Measurements from ENCODE around the gene TUBB2B.
"Not testable (repeated sequence)": the region's sequence is repeated elsewhere in the genome, so short reads cannot be mapped to it uniquely, and the experiment has no call there.

The TUBB2B gene

DNA sequence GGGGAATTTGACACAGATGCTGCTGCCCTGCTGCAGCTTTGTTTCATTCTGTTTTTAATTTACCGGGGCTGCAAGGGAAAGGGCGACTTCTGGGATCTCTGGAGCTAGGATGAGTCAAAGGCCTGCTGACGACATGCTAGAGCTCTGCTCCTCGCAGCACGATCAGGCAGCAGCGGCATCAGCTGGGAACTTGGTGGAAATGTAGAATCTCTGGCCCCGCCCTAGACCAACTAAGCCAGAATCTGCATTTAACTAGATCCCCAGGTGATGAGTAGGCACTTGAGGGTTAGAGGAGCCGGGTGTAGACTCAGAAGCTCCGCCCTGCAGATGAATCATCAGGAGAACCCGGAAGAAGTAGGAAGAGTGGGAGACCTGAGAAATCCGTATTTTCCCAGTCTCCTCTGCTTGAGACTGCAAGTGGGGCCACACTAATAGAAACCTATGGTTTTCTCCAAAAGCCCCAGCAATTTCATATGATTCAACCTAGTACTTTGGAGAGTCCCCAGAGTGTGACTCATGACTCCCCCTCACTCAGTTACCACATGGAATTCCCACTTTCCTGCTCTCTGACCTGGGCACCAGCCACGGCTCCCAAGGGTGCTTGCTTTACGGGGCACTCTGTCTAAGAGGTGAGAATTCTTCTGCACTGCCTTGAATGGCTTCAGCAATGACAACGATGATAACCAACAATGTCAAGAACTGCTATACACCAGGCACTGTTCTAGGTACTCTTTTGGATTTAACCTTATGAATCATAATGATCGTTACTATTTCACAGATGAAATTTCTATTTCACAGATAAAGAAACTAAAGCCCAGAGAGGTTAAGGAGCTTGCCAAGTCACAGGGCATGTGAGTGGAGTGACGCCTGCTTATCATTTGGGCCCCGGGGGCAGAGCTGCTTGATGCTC, 18.1 kb downstream of the TUBB2B start:
- no peak for FAIRE-seq

DNA sequence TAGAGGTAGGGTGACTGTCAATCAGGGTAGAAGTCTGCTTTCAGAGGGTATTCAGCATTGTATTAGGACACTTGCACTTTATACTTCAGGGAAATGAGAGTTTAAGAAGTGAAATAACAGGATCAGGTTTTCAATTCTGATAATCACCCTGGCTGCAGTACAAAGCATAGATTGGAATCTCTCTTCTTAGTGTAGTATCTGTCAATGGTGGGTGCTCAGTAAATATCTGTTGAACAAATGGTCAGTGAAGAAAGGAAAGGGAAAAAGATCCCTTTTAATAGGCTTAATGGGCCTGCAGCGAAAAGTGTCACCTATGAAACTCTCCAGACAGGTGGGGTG, 18.7 kb downstream of the TUBB2B start:
- no peak for FAIRE-seq

DNA sequence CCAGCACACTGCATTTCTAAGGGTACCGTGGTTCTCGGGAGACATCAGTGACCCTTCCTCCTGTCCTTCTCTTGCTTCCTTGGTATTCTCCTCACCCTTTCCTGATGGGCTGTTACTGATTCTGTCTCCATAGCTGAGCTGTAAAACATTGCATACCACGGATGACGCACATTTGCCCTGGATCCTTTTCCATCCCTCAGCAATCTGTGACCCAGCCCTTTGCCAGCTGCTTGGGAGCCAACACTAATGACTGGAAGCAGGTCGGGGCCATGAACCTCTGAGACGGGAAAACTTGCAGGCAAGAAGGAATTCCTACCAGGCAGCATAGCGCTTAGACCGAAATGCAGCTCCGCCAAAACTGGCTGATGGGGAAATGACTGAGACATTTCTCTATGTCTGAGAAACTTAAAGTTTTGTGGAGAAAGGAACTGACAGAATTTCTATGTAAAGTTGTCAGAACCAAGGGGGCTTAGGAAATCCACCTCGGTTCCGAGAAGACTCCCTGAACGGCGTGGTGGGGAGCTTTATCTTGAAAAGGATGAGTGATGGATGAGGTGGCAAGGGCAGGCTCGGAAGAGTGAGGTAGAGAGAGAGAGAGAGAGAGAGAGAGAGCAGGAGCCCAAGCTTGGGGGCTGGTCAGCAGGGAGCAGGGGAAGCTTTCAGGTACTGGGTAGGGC, 19.2 kb downstream of the TUBB2B start:
- FAIRE-seq = no peak

DNA sequence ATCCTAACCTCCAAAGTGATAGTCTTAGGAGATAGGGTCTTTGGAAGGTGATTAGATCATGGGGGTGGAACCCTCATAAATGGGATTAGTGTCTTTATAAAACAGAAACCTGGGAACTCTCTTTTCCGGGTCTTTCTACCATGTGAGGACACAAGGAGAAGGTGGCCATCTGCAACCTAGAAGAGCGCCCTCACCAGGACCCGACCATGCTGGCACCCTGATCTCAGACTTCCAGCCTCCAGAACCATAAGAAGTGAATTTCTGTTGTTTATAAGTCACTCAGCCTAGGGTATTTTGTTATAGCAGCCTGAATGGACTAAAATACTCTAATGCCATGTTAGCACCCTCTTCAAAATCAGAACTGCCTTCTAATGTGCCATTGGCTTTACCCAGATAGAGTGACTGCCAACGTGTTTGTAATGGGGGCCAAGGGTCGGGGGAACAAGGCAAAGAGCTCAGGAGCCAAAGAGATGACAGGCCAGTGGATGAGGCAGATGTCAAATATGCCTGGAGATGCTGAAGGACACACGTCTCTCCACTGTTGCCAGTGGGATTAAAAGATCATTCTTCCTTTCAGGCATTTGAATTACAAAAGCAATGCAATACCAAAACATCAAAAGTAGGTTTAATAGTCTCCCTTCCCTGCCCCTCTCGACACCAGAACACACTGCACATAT, 21.0 kb downstream of the TUBB2B start:
- FAIRE-seq = no peak

DNA sequence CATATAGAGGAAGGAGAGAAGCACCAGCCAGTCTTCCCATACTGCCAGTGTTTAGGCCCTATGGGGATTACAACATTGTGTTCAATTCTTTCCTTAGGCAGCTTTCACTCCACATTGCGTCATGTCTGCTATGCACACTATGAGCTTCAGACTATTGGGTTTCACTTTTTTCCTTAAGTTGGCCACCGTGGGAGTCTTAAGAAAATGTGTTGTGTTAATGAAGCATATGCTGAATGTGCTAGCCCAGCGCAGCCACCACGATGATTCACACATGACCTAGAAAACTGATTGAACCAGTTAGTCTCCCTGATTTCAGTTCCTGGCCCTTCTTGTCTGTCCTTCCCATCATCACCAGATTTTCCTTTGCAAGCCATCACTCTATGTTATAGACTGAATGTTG, 21.5 kb downstream of the TUBB2B start:
- FAIRE-seq = no peak

DNA sequence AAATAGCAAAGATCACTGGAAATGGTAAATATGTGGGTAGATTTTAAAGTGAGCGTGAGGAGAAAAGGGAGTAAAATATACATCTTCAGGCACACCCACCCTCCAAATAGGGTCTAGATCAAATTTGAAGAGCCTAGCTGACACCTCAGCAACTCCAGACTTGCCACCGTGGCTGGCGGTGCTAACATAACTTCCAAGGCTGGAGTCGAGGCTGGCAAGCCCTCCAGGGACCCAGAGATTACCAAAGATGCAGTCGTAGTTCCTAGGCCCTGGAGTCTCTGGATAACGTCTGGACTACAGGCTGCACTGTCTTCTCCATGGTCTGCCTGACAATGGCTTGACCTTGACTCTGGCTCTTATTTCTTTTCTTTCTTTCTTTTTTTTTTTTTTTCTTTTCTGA, 22.5 kb downstream of the TUBB2B start:
- FAIRE-seq = no peak

DNA sequence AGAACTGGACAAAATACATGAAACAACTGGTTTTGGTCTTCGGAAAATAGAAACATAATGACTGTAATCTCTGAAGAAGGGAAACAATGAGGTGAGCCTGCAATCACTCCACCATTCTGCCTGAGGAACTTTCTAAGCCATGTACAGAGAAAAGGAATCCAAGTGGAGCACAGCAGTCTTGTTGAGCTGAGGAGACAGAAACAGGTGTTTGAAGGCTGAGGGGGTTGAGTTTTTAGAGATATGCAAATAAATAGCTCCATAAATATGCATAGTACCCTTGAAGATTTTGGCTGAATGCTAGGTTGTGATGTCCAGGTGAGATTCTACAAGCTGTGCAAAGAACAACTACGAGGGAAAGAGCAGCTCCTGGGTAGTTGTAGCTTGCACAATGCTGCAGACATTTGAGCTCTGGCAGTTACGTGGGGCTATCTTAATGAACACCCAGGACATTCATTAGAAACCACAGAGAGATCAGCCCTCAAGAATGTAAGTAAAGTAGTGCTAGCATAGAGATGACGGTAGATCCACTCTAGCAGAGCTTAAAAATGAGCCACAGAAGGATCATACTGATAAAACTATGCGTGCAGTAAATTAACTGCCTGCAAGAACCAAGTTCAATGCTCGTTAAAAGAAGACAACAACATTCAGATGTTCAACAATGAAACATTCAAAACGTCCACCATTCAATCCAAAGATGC, 24.3 kb downstream of the TUBB2B start:
- no peak for FAIRE-seq

DNA sequence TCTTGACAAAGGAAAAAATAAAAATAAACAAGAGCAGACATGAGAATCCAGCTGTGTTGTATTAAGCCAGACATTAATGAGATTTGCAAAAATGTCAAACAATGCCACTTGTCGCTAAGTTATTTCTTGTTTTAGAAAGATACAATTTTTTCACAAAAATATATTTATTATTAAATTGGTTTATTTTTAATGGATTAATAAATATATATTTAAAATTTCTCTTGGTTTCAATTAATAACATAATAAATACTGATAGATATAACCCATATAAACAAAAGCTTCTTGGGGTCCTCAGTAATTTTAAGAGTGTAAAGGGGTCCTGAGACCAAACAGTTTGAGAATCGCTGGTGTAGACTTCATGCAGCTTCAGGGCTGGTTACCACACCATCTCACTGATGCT, 26.1 kb downstream of the TUBB2B start:
- no peak for FAIRE-seq

DNA sequence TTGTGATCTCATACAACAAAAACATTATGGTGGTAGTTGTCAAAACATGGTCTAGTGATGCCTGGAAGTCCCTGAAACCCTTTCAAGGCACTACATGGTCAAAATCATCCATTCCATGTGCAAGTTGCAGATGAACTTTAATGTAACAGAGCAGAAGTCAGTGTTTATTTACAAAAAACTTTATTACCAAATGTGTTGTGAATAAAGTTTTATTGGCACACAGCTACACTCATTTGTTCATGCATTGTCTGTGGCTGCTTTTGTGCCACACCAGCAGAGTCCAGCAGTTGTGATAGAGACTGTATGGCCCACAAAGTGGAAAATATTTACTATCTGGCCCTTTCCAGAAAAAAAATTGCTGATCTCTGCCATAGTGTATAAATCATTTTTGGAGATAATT, 26.8 kb downstream of the TUBB2B start:
- FAIRE-seq = no peak

DNA sequence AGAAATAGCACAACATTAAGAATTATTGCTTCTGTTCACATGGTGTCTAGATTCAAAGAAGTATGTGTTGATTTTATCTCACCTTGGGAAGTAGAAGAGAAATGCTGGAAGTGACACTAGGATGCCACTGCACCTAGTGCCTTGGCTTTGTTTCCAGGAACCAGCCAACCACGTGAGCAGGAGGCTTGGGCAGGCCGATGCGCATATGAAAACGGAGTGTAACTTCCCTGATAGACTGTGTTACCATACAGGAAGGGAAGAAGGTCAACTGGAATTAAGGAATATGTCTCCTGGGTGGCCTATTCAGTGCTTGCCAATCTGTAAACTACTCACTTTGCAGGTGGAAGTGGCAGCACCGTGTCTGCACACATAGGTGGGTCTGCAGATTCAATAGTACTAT, 28.1 kb downstream of the TUBB2B start:
- FAIRE-seq = no peak

DNA sequence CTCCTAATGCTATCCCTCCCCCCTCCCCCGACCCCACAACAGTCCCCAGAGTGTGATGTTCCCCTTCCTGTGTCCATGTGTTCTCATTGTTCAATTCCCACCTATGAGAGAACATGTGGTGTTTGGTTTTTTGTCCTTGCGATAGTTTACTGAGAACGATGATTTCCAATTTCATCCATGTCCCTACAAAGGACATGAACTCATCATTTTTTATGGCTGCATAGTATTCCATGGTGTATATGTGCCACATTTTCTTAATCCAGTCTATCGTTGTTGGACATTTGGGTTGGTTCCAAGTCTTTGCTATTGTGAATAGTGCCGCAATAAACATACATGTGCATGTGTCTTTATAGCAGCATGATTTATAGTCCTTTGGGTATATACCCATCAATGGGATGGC, 29.7 kb downstream of the TUBB2B start:
- not testable (repeated sequence) for FAIRE-seq

DNA sequence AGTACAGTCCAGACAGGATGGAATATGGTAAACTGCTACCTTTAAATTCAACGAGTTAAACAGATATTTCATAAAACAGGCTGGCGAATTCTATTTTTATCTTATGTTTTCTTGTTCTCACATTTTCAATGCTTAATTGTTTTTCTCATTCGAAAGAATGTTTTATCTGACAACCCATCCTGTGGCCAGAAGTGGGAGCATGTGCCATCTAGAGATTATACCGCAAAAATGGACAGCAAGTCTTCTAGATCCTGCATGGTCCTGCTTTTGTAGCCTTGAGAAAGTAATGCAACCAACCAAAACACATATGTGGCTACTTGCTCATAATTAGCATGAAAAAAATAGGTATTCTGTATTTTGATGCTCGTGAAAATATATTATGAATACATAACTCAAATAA, 30.7 kb downstream of the TUBB2B start:
- no peak for FAIRE-seq

DNA sequence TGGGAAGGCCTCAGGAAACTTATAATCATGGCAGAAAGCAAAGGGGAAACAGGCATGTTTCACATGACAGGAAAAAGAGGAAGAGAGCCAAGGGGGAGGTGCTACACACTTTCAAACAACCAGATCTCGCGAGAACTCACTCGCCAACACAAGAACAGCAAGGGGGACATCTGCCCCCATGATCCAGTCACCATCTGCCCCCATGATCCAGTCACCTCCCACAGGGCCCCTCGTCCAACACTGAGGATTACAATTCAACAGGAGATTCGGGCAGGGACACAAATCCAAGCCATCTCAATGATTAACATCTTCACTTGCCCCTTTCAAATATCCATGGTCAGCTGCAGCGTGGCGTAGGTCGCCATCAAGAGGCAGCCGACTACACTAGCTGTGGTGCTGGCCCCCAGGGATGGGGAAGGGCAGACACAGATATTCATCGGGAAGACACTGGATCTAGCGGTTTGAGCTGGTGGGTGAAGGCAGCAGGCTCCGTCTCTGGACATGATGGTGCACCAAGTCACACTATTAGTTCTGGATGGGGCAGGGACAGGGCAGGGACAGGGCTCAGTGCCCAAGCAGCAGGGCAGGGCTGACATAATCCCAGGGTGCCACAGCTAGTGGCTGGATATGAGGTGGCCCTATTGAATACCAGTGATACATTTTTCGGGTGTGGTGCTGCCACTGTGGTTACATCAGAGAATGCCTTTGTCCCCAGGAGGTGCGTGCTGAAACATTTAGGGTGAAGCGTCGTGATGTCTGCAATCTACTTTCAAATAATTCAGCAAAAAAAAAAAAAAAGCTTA, 31.6 kb downstream of the TUBB2B start:
- no peak for FAIRE-seq

DNA sequence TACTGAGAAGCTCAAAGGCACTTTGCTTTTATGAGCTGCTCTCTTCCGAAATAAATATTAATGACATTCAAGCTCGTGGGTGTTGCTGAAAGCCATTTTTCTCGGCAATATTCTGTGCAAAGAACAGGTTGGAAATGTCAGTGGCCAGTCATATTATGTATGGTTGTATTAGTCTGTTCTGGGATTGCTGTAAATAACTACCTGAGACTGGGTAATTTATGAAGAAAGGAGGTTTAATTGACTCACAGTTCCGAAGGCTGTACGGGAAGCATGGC, 32.1 kb downstream of the TUBB2B start:
- FAIRE-seq = no peak

DNA sequence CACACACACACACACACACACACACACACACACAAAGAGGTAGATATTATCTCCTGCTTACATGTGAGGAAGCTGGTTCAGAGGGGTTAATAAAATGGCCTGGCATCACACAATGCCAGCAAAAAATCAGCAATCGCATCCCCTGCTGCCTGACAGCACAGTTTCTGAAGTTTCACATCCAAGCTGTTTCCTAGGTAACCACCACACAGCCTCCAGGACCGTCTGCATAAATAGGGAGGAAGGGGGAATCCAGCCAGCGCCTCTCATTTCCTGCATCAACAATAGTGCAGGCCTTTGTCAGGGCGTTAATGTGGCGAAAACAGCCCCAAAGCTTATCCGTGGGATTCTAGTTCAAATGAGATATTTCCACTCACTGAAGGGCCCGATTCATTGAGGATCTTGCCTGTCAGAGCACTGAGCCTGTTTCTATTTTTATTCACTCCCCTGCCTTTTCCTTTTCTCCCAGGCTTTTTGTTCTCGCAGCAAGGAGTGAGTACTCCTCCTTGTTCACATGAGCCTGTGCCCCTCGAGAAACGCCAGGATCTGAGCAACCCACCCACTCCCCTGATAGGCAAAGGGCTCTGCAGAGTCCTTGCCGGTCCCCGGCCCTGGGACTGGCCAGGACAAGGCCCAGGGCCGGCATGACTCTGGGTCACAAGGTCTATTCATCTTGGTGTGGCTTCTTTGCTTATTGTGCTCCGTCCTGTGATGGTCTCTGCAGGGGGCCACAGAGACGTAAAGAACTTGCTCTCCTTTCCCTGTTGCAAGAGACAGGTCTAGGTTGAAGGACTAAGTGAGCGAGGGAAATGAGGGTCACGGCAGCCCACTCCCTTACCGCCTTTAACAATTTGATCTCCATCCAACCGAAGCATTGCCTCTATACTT, 32.7 kb downstream of the TUBB2B start:
- FAIRE-seq = no peak

DNA sequence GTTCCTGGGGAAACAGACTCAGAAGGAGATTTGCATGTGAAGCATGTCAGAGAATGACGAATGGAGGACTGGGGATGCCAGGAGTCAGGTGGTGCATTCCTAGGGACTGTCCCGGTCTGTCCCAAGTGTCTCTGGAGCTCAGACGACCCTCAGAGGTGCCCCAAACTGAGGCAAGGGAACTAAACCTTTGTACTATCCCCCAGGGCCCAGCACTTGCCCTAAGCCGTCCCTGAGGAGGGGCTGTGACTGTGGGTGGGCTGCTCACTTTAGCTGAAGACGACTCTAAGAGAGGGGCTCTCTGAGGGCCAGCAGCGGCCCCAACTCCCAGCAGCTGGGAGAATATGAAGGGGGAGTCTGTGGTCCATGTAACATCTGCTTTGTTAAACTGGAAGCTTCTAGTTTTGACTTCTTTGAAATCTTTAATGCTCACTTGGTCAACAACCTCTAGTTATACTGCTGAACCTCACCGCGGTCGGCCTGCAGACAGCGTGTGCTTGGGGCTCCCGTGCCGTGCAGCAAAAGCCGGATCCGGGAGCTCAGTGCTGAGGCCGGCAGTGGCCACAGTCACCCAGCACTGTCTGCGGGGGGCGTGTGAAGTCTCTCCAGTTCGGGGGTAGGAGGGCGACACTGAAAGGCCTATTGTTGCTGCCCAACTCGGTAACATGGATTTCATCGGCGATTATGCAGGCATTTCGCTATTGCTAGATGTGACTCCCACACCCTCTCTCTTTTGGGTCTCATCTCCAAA, 34.2 kb downstream of the TUBB2B start:
- no peak for FAIRE-seq

DNA sequence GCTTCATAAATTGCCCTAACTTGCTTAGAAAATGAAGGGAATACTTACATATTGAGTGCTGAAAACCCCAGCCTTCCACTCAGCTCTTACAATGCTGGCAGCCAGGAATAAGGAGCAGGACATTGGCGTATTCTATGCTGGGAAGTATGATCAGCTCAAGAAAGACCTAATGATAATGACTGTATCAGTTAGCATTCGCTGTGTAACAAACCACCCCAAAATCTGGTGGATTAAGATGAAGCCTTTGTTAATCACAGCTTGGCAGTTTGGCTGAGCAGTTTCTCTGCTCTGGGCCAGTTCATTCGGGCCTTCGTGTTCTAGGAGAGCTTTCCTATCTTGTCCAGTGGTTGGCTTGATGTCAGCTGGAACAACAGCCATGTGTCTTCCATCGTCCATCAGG, 36.7 kb downstream of the TUBB2B start:
- FAIRE-seq = no peak

DNA sequence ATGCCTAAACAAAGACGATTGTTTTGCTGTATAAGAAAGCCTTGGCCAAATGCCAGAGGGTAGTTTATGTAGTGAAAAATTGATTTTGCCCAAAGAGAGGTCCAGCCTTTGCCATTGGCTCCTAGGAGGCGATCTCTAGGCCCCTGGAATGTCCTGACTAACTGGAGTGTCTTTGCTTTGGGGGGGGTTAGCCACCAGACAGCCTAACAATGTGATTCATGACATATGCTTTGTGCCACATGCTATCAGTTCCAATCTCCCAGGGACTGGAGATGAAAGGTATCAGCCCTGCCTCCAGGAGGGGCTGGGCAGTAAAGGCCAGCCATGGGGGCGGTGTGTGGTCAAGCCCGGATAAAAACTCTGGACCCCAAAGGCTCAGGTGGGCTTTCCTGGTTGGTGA, 37.4 kb downstream of the TUBB2B start:
- FAIRE-seq = no peak

DNA sequence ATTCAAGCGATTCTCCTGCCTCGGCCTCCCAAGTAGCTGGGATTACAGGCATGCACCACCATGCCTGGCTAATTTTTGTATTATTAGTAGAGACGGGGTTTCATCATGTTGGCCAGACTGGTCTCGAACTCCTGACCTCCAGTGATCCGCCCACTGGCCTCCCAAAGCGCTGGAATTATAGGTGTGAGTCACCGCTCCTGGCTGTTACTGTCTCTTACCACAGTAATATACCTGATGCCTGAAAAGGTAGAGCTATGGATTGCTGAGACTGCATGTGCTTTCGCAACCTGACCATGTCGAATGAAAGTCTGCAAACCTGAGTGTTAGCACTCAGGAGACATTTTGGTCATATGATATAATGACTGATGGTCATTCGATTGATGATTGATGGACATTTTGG, 38.3 kb downstream of the TUBB2B start:
- not testable (repeated sequence) for FAIRE-seq

DNA sequence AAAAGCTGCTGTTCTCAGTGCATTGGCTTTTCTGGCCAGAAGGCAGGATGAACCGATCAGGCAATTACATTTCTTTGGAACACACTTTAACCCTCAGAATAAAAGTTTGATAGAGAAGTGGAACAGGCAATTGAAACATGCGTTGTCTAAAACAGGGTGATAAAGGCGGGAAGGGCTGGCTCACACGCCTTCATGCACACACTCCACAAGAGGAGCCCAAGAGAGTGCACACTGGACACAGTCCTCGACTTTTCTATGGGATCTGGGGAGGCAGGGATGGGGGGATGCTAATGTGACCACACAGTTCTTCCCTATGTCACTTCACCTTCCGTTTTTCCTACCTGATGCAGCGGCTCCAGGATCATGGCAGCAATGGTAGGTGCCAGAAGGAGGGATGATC, 39.2 kb downstream of the TUBB2B start:
- FAIRE-seq = no peak

DNA sequence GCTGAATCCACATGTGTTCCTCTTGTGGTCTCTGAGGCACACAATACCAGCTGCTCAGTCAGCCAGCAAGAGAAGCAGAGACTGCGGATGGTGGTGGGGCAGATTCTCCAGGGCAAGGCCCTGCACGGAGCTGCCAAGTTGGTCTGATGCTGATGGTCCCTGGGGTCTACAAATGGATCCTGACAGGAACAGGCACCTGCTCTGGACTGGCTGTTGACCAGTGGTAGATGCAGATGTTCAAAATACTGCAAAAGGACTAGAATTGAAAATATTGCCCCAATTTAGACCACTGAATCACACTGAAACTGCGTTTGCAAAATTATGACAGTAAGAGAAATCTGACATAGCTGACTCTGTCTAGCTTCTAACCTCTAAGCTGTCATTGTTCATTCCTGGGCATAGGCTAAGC, 40.5 kb downstream of the TUBB2B start:
- FAIRE-seq = no peak

Measured in endometrium (tissue), 2 donors.